Transverse colon (tissue), 3 donors: ENCODE measurements around the gene STAG2.

Experiments used
- POLR2A ChIP-seq: fragments of 450-650 bp; IDR thresholded peaks from one replicate; pipeline ENCODE4 v1.6.1; 2016; ENCODE audit warnings: antibody characterized with exemption, mild to moderate bottlenecking, moderate library complexity
- TF ChIP-seq, protein P1 (sequence below), 5 experiments: fragments of 200-600 bp in 3 of 5; fragments of 450-650 bp in 2 of 5; sonication (generic) in 3 of 5; IDR thresholded peaks; 1 replicate in 2 of 5; 2 replicates in 3 of 5; pipeline ENCODE4 v1.5.1; 2016 to 2017; ENCODE audit warnings: antibody characterized with exemption in 5 of 5, inconsistent platforms in 3 of 5, mild to moderate bottlenecking in 2 of 5, moderate library complexity in 1 of 5

DNA sequence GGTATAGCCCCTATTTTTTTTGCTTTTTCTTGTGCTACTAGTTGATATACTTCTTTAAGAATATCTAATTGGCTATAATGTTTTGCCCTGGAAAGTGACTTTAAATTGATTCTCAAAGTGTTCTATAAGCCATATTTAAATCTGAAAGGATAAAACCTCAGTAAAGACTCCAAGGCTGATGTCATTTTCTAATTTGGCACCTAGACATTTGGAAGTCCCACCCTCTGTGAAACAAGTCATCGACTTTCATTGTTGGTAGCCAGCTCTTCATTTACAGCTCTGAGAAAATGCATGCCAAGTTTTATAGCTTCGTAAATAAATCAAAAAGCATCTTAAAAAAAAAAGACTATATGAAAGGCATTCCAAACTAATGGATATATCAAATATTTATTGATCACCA, 18.0 kb upstream of the STAG2 start:
- TF ChIP-seq POLR2A = no peak
- TF ChIP-seq, protein P1, sequence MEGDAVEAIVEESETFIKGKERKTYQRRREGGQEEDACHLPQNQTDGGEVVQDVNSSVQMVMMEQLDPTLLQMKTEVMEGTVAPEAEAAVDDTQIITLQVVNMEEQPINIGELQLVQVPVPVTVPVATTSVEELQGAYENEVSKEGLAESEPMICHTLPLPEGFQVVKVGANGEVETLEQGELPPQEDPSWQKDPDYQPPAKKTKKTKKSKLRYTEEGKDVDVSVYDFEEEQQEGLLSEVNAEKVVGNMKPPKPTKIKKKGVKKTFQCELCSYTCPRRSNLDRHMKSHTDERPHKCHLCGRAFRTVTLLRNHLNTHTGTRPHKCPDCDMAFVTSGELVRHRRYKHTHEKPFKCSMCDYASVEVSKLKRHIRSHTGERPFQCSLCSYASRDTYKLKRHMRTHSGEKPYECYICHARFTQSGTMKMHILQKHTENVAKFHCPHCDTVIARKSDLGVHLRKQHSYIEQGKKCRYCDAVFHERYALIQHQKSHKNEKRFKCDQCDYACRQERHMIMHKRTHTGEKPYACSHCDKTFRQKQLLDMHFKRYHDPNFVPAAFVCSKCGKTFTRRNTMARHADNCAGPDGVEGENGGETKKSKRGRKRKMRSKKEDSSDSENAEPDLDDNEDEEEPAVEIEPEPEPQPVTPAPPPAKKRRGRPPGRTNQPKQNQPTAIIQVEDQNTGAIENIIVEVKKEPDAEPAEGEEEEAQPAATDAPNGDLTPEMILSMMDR (IDR thresholded peaks at IDR 0.05) = no peak
